Ectodermal cell (in vitro differentiated cells): Measurements from ENCODE around the gene ZNF280C.
"Not testable (repeated sequence)": the region's sequence is repeated elsewhere in the genome, so short reads cannot be mapped to it uniquely, and the experiment has no call there.

Experiments used
- H3K27ac ChIP-seq: 2 replicates; pipeline ENCODE4 v1.7.0; 2013; ENCODE audit warnings: mild to moderate bottlenecking, low read depth, low read length; ENCODE audit not compliant: insufficient read depth, poor library complexity, severe bottlenecking
- H3K27me3 ChIP-seq: 2 replicates; pipeline ENCODE4 v1.7.0; 2013; ENCODE audit warnings: mild to moderate bottlenecking, low read length; ENCODE audit not compliant: insufficient read depth, control insufficient read depth, poor library complexity, severe bottlenecking
- H3K36me3 ChIP-seq: one replicate; pipeline ENCODE4 v1.7.0; 2013; ENCODE audit warnings: low read length; ENCODE audit not compliant: control insufficient read depth, insufficient read depth
- H3K4me1 ChIP-seq: one replicate; pipeline ENCODE4 v1.7.0; 2013; ENCODE audit warnings: low read length; ENCODE audit not compliant: control insufficient read depth, insufficient read depth
- H3K4me3 ChIP-seq: 2 replicates; pipeline ENCODE4 v1.7.0; 2013; ENCODE audit warnings: low read depth, low read length, control low read depth; ENCODE audit not compliant: insufficient read depth
- H3K9me3 ChIP-seq: 2 replicates; pipeline ENCODE4 v1.7.0; 2013; ENCODE audit warnings: mild to moderate bottlenecking, low read length, moderate library complexity; ENCODE audit not compliant: control insufficient read depth
- WGBS, 2 experiments: methylation state at CpG; one replicate each; pipeline ENCODE4 v1.1.7; 2013; ENCODE audit warnings: missing lambda C conversion rate in 2 of 2; 5-methylcytosine and 5-hydroxymethylcytosine counted together

Gene ZNF280C

DNA sequence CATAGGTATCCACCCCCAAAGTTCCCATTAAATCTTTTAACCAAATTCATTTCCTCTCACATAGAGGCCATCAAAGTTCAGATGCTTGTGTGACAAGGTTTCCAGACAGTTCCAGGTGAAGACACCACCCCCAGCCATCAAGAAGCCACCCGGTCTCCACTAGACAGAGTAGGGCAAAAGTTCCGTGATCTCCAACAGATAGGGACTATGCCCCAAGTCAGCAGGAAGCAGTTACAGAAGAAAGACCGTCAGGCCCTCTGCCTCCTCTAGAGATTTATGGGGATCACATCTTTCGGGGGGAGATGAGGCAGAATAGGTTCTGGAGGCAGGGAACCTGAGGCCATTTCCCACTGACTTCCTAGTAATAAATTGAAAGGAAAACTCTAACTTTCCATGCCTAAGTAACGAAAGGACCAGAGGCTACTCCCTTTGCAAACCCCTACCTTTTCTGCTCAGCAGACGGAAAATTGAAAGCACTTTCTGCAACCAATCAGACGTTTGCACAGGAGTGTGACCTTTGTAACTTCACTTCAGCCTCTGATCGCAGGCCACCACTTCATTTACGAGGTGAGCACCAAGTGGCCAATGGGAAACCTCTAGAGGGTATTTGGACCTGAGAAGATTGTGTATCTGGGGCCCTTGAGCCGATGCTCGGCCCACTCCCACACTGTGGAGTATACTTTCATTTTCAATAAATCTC is 18.5 kb upstream of the ZNF280C start:
- H3K27me3 ChIP-seq, result no peaks in the 10 kb centered on the region
- 93 to 95% methylated on average over 11 of the region's 11 CpGs for WGBS, 2 experiments
- H3K4me3 ChIP-seq, result no peak overlapping the region

GRCh38 chrX:130285710-130286109 is 17.0 kb upstream of the ZNF280C start:
- no peak overlapping the region for H3K4me3 ChIP-seq
- WGBS, 2 experiments, result 93 to 100% methylated on average over 1 of the region's 2 CpGs
- no peak overlapping the region for H3K27ac ChIP-seq
- no peaks in the 10 kb centered on the region for H3K36me3 ChIP-seq
- no peaks in the 10 kb centered on the region for H3K4me1 ChIP-seq
- no peaks in the 10 kb centered on the region for H3K9me3 ChIP-seq
- no peaks in the 10 kb centered on the region for H3K27me3 ChIP-seq

More for the DNA sequence above, 18.5 kb upstream of the ZNF280C start:
- Histone ChIP-seq H3K9me3 (no peaks in the 10 kb centered on the region), H3K27ac (no peak overlapping the region), H3K36me3 (no peaks in the 10 kb centered on the region), H3K4me1 (no peaks in the 10 kb centered on the region)

DNA sequence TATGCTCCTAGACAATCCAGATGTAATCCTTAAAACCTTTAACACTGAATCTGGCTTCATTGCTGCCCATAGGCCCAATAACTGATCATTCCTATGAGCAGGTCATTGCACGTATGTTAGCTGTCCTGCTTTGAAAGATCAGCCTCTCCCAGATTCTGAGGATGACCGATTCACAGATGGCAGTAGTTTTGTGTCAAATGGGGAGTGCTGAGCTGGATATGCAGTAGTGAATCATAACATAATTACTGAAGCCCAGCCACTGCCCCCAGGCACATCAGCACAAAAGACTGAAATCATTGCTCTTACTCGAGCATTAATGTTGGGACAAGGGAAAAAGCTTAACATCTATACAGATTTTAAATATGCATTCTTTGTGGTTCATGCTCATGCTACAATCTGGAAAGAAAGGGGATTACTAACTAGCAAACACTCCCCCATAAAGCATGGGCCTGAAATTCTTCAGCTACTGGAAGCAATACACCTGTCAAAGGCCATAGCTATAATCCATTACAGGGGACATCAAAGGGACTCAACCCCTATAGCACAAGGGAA is 16.4 kb upstream of the ZNF280C start:
- H3K27ac ChIP-seq, result no peak overlapping the region
- no peaks in the 10 kb centered on the region for H3K27me3 ChIP-seq
- WGBS, 2 experiments, result 97 to 98% methylated on average over 2 to 3 of the region's 3 CpGs
- no peaks in the 10 kb centered on the region for H3K9me3 ChIP-seq
- no peak overlapping the region for H3K4me3 ChIP-seq
- H3K4me1 ChIP-seq, result no peaks in the 10 kb centered on the region
- H3K36me3 ChIP-seq, result no peaks in the 10 kb centered on the region

- H3K4me1 ChIP-seq, result no peaks in the 10 kb centered on the region
- H3K9me3 ChIP-seq, result no peaks in the 10 kb centered on the region
- H3K27me3 ChIP-seq, result no peaks in the 10 kb centered on the region
- H3K36me3 ChIP-seq, result no peaks in the 10 kb centered on the region
- WGBS, 2 experiments, result 85 to 97% methylated on average over 3 of the region's 3 CpGs
- no peak overlapping the region for H3K4me3 ChIP-seq
- H3K27ac ChIP-seq, result no peak overlapping the region
These were observed 13.5 kb upstream of the ZNF280C start for GRCh38 chrX:130282151-130282550.

GRCh38 chrX:130280901-130281300 is 12.2 kb upstream of the ZNF280C start:
- Histone ChIP-seq H3K27me3 (no peaks in the 10 kb centered on the region), H3K4me1 (no peaks in the 10 kb centered on the region), H3K9me3 (no peaks in the 10 kb centered on the region), H3K4me3 (no peak overlapping the region), H3K27ac (no peak overlapping the region), H3K36me3 (no peaks in the 10 kb centered on the region)
- 13 to 17% methylated on average over 1 of the region's 3 CpGs for WGBS, 2 experiments

GRCh38 chrX:130272253-130272652 is 3.6 kb upstream of the ZNF280C start:
- not testable (repeated sequence) for H3K4me3 ChIP-seq, H3K27me3 ChIP-seq, H3K27ac ChIP-seq, H3K9me3 ChIP-seq, H3K36me3 ChIP-seq, H3K4me1 ChIP-seq
- WGBS, 2 experiments, result 57 to 95% methylated on average over 1 to 2 of the region's 2 CpGs

GRCh38 chrX:130269391-130269790 is 692 bp upstream of the ZNF280C start:
- not testable (repeated sequence) for H3K4me3 ChIP-seq, H3K9me3 ChIP-seq, H3K27me3 ChIP-seq, H3K27ac ChIP-seq, H3K36me3 ChIP-seq, H3K4me1 ChIP-seq
- WGBS, 2 experiments, result 90 to 97% methylated on average over 10 to 11 of the region's 12 CpGs

DNA sequence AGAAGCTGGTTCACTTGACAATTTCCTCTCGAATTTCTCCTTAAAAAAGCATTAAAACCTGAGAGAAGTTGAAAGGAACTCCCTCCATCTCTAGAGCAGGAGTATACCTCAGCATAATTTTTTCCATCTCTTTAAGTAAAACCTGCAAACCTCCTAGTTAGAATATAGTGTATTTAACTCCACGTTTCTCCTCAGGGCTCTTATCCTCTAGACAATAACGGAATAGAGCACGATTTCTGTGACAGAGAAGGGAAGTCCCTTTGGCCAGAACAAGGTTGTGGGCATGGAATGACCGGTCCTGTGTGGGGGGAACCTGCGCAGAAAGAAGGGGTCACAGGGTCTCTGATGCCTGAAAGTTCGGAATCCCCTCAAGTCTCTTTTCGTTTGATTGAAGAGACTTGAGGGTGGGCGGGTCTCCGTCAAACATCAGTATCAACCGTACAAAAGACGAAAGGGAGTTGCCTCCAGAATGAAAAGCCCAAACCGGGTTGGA is 697 bp downstream of the ZNF280C start:
- Histone ChIP-seq H3K27me3 (no peaks in the 10 kb centered on the region), H3K36me3 (no peaks in the 10 kb centered on the region), H3K9me3 (no peaks in the 10 kb centered on the region), H3K4me3 (peak overlapping the region; percentile 72), H3K4me1 (no peaks in the 10 kb centered on the region), H3K27ac (peak overlapping the region; percentile 95)
- WGBS, 2 experiments, result 0% methylated on average over 12 to 13 of the region's 13 CpGs

- H3K36me3 ChIP-seq, result no peaks in the 10 kb centered on the region
- no peak overlapping the region for H3K27ac ChIP-seq
- no peaks in the 10 kb centered on the region for H3K4me1 ChIP-seq
- no peaks in the 10 kb centered on the region for H3K9me3 ChIP-seq
- no peak overlapping the region for H3K4me3 ChIP-seq
- no peaks in the 10 kb centered on the region for H3K27me3 ChIP-seq
- 95% methylated on average over 2 of the region's 2 CpGs; no CpG with 5 or more reads in 1 of the 2 experiments for WGBS, 2 experiments
These were observed 4.1 kb downstream of the ZNF280C start for GRCh38 chrX:130264573-130264972.

- no peaks in the 10 kb centered on the region for H3K27me3 ChIP-seq
- no peak overlapping the region for H3K4me3 ChIP-seq
- H3K27ac ChIP-seq, result no peak overlapping the region
- H3K4me1 ChIP-seq, result no peaks in the 10 kb centered on the region
- no peaks in the 10 kb centered on the region for H3K9me3 ChIP-seq
- H3K36me3 ChIP-seq, result no peaks in the 10 kb centered on the region
These were observed 5.7 kb downstream of the ZNF280C start for GRCh38 chrX:130263016-130263415.
